BJ (cell line): ENCODE data around the gene UBASH3B. TPM values are rescaled to one million over a fixed set of nuclear protein-coding genes. Genes with fewer than 3 reads are reported as not detected.

Source experiments
- CTCF ChIA-PET: fragments of 350-600 bp; formaldehyde crosslinking; extraction: SDS; loops from one replicate; lab custom pipeline; 2021; ENCODE audit warnings: antibody characterized with exemption, inconsistent platforms; lab: Yijun Ruan, JAX
- POLR2A ChIA-PET: fragments of 300-600 bp; sonication (Branson Sonifier 250); formaldehyde crosslinking; extraction: SDS; loops from one replicate; lab custom pipeline; 2021; ENCODE audit warnings: antibody characterized with exemption; lab: Charles Lee
- DNase-seq: peaks from one replicate; pipeline ENCODE4 v3.0.0-alpha.2; 2011; ENCODE audit warnings: low read depth
- H3K27me3 ChIP-seq: 2 replicates; pipeline ENCODE4 v1.6.0; 2011; ENCODE audit warnings: low read length; ENCODE audit not compliant: control insufficient read depth, insufficient read depth
- H3K36me3 ChIP-seq: 2 replicates; pipeline ENCODE4 v1.5.1; 2011; ENCODE audit warnings: low read length; ENCODE audit not compliant: control insufficient read depth, insufficient read depth
- H3K4me3 ChIP-seq: 2 replicates; pipeline ENCODE4 v1.5.1; 2011; ENCODE audit warnings: low read depth, mild to moderate bottlenecking, control low read depth, low read length
- CTCF ChIP-seq: IDR thresholded peaks from 2 replicates; pipeline ENCODE4 v1.5.1; 2011; ENCODE audit warnings: low read depth, mild to moderate bottlenecking, control low read depth, inconsistent platforms, low read length, moderate library complexity; ENCODE audit not compliant: insufficient read depth
- polyA plus RNA-seq: library from polyadenylated mRNA; depleted of rRNA; stranded (reverse); fragments of >200 nt; gene quantifications from 2 replicates; pipeline ENCODE4 v1.2.3, GENCODE V29; 2011

UBASH3B gene
- polyA plus RNA-seq, 1 experiment, result 28.4 TPM

GRCh38 chr11:122848186-122848585, 192.7 kb downstream of the UBASH3B start:
- Histone ChIP-seq H3K4me3 (no peak overlapping the region), H3K27me3 (no peaks in the 10 kb centered on the region; the same call in 1 of the 2 replicates), H3K36me3 (no peaks in the 10 kb centered on the region)
- ChIA-PET CTCF (interaction anchor here (0.6 to 1.5 kb wide), 4 partner anchors 34 to 431 kb away, joined by 3 read pairs; no protein-coding TSS in a partner anchor), POLR2A (no interaction called here)
- no peak for DNase-seq
- TF ChIP-seq CTCF, result no peak

GRCh38 chr11:122850076-122850631, 194.6 kb downstream of the UBASH3B start:
- POLR2A ChIA-PET, result no interaction called here
- CTCF ChIA-PET, result interaction anchor here (0.6 to 7.9 kb wide), 7 partner anchors 10 to 222 kb away, joined by 3 to 114 read pairs (median 5); no protein-coding TSS in a partner anchor
- H3K36me3 ChIP-seq, result no peaks in the 10 kb centered on the region
- no peak for TF ChIP-seq CTCF
- no peaks in the 10 kb centered on the region for H3K27me3 ChIP-seq
- H3K4me3 ChIP-seq, result no peak overlapping the region
- no peak for DNase-seq

- TF ChIP-seq CTCF, result no peak
- no peaks in the 10 kb centered on the region for H3K36me3 ChIP-seq
- ChIA-PET CTCF (interaction anchor here (0.6 to 7.9 kb wide), 9 partner anchors 11 to 223 kb away, joined by 3 to 114 read pairs (median 13); no protein-coding TSS in a partner anchor), POLR2A (interaction anchor here (0.6 kb wide), 1 partner anchor 133 kb away, joined by 4 read pairs; no protein-coding TSS in a partner anchor)
- H3K4me3 ChIP-seq, result no peak overlapping the region
- DNase-seq, result no peak
- no peaks in the 10 kb centered on the region for H3K27me3 ChIP-seq
These were observed 195.9 kb downstream of the UBASH3B start for GRCh38 chr11:122851366-122851966.

- POLR2A ChIA-PET, result interaction anchor here (0.9 kb wide), 1 partner anchor 210 kb away, joined by 3 read pairs; no protein-coding TSS in a partner anchor
- no peak for DNase-seq
- H3K27me3 ChIP-seq, result no peaks in the 10 kb centered on the region
- H3K4me3 ChIP-seq, result no peak overlapping the region
- H3K36me3 ChIP-seq, result no peaks in the 10 kb centered on the region
- no peak for TF ChIP-seq CTCF
- CTCF ChIA-PET, result interaction anchor here (0.6 to 7.9 kb wide), 22 partner anchors 8 to 271 kb away, joined by 3 to 114 read pairs (median 8); partner anchors contain the start of gene UBASH3B
These were observed 196.7 kb downstream of the UBASH3B start for GRCh38 chr11:122852074-122852795.

- CTCF ChIA-PET, result interaction anchor here (0.6 to 7.9 kb wide), 24 partner anchors 8 to 271 kb away, joined by 3 to 114 read pairs (median 7); partner anchors contain the start of gene UBASH3B
- Histone ChIP-seq H3K36me3 (no peaks in the 10 kb centered on the region), H3K4me3 (no peak overlapping the region), H3K27me3 (no peaks in the 10 kb centered on the region)
- POLR2A ChIA-PET, result interaction anchor here (0.9 kb wide), 1 partner anchor 210 kb away, joined by 3 read pairs; no protein-coding TSS in a partner anchor
- no peak for DNase-seq
- TF ChIP-seq CTCF, result no peak
These were observed 197.3 kb downstream of the UBASH3B start for GRCh38 chr11:122852796-122853160.
